ENCODE results near the gene PSMC3.

DNA sequence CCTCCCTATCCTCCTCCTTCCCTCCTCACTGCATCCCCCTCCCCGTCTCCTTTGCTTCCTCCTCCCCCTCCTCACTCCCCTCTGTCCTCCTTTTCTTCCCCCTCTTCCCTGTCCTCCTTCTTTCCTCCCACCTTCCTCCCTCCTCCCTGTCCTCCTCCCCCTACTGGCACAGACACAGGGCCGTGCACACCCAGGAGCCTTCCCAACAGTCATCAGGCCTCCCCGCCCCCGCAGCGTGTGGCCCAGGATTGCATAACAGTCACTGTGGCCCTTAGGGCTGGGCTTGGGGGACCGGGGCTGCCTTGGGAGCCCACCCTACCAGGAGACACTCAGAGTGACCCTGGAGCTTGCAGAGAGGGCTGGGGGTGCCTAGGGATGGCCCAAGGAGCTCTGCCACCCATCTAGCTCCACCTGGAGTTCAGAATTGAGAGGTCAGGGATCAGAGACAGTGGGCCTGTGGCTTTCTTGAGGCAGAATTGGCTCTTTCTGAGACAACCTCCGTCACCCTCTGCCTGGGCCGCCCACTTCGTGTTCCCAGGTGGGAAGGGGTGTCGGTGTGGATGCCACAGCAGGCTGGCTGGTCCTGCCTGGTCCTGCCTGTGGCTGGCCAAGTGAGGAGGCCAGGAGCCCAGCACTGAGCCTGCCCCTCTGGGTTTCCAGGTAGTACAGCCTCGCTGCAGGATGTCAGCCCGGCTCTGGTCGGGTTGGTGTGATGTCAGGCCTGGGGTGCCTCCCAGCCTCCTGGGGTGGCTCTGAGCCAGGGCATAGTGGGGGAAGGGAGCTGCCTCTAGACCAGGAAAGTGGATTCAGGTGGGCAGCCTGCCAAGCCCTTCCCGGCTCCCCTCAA is 49.5 kb downstream of the PSMC3 start:
- TF ChIP-seq EZH2 (IDR thresholded peaks at IDR 0.05; ENCODE audit: low read depth), result no peak
- TF ChIP-seq, protein P1, sequence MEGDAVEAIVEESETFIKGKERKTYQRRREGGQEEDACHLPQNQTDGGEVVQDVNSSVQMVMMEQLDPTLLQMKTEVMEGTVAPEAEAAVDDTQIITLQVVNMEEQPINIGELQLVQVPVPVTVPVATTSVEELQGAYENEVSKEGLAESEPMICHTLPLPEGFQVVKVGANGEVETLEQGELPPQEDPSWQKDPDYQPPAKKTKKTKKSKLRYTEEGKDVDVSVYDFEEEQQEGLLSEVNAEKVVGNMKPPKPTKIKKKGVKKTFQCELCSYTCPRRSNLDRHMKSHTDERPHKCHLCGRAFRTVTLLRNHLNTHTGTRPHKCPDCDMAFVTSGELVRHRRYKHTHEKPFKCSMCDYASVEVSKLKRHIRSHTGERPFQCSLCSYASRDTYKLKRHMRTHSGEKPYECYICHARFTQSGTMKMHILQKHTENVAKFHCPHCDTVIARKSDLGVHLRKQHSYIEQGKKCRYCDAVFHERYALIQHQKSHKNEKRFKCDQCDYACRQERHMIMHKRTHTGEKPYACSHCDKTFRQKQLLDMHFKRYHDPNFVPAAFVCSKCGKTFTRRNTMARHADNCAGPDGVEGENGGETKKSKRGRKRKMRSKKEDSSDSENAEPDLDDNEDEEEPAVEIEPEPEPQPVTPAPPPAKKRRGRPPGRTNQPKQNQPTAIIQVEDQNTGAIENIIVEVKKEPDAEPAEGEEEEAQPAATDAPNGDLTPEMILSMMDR (conservative IDR thresholded peaks at IDR 0.05), result no peak
